ENCODE results near the gene DPP10.

The DPP10 gene

DNA sequence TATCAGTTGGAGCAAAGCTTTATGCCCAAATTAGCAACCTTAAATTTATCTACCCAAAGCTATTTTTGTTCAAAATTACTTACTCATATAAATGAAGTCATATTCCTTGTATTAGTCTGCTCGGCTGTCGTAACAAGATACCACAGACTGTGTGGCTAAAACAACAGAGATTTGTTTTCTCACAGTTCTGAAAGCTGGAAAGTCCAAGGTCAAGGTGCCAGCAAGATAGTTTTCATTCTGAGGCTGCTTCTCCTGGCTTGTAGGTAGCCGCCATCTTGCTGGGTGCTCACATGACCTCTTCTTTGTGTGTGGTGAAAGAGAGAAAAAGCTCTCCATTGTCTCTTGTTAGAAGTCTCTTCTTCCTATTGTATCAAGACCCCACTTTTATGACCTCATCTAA lies 15.7 kb upstream of the DPP10 start:
- H3K4me3 ChIP-seq (replicated peaks in 1 of 2; ENCODE audit: low read depth in 2 of 2, low read length in 2 of 2) = no peak overlapping the region
- TF ChIP-seq, protein P1, sequence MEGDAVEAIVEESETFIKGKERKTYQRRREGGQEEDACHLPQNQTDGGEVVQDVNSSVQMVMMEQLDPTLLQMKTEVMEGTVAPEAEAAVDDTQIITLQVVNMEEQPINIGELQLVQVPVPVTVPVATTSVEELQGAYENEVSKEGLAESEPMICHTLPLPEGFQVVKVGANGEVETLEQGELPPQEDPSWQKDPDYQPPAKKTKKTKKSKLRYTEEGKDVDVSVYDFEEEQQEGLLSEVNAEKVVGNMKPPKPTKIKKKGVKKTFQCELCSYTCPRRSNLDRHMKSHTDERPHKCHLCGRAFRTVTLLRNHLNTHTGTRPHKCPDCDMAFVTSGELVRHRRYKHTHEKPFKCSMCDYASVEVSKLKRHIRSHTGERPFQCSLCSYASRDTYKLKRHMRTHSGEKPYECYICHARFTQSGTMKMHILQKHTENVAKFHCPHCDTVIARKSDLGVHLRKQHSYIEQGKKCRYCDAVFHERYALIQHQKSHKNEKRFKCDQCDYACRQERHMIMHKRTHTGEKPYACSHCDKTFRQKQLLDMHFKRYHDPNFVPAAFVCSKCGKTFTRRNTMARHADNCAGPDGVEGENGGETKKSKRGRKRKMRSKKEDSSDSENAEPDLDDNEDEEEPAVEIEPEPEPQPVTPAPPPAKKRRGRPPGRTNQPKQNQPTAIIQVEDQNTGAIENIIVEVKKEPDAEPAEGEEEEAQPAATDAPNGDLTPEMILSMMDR (IDR thresholded peaks at IDR 0.05; ENCODE audit: low read depth, low read length) = no peak
- no peak for DNase-seq (ENCODE audit: low read depth in 2 of 2)

DNA sequence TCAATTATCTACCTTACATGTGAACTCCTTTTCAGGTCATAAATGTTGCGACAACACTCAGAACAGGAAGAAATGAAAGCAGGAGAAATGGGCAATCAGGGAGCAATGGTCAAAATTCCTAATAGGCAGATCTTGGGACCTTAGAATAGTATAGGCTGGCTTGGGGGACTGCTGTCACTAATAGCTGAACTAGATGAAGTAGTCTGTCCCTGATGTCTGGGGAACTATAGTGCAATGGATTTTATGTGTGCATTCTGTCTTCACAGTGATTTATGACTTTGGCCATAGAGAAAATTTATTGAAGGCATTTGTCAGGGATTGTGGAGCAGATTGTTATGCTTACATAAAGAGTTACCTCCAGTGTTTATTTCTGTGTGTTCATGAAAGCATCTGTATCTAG lies 6.1 kb upstream of the DPP10 start:
- DNase-seq (ENCODE audit: low read depth in 2 of 2) = no peak
- no peak overlapping the region for H3K4me3 ChIP-seq (replicated peaks in 1 of 2; ENCODE audit: low read depth in 2 of 2, low read length in 2 of 2)
- TF ChIP-seq, protein P1 (IDR thresholded peaks at IDR 0.05; ENCODE audit: low read depth, low read length) = no peak

GRCh38 chr2:114446571-114446970 lies 4.1 kb downstream of the DPP10 start:
- H3K4me3 ChIP-seq (replicated peaks in 1 of 2; ENCODE audit: low read depth in 2 of 2, low read length in 2 of 2) = no peak overlapping the region
- no peak for DNase-seq (ENCODE audit: low read depth in 2 of 2)
- TF ChIP-seq, protein P1 (IDR thresholded peaks at IDR 0.05; ENCODE audit: low read depth, low read length) = no peak

DNA sequence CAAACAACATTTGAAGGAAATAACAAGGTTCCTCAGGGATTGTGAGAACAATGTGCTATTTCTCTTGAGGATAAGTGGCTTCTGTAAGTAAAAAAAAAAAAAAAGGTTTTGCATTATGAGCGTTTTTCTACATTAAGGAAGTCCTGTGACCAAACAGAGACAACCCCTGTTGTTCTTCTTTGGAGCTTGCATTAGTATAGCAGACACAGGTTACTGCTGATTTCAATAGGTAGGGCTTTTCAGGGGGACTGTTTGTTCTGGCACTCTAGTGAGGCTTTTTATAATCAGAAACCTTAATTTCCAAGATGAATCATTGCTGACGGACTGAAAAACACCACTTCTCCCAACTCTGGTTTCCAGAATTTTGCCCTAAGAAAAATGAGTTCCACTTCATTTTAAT lies 8.2 kb downstream of the DPP10 start:
- DNase-seq (ENCODE audit: low read depth in 2 of 2) = no peak
- TF ChIP-seq, protein P1 (IDR thresholded peaks at IDR 0.05; ENCODE audit: low read depth, low read length) = no peak
- no peak overlapping the region for H3K4me3 ChIP-seq (replicated peaks in 1 of 2; ENCODE audit: low read depth in 2 of 2, low read length in 2 of 2)

GRCh38 chr2:114456566-114456965 lies 14.1 kb downstream of the DPP10 start:
- no peak for DNase-seq (ENCODE audit: low read depth in 2 of 2)
- H3K4me3 ChIP-seq (replicated peaks in 1 of 2; ENCODE audit: low read depth in 2 of 2, low read length in 2 of 2) = no peak overlapping the region
- TF ChIP-seq, protein P1 (IDR thresholded peaks at IDR 0.05; ENCODE audit: low read depth, low read length) = no peak

DNA sequence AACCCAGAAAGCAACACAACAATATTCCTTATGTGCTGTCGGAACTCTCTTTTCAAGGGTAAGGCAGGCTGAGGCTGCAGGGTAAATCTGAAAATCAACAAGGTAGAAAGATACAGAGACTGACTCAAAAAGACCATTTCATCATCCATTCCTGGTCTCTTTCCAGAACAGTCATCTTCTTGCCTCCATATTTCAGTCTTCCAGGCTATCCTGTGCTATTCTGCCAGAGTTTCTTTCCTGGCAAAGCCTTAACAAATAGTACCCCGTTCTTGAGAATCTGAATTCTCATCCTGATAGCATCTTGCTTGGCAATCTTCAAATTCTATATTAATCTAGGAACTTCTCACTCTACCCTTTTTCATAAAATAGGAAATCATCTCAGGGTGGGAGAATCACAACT lies 15.5 kb downstream of the DPP10 start:
- DNase-seq (ENCODE audit: low read depth in 2 of 2) = no peak
- TF ChIP-seq, protein P1 (IDR thresholded peaks at IDR 0.05; ENCODE audit: low read depth, low read length) = no peak
- no peak overlapping the region for H3K4me3 ChIP-seq (replicated peaks in 1 of 2; ENCODE audit: low read depth in 2 of 2, low read length in 2 of 2)

- DNase-seq (ENCODE audit: low read depth in 2 of 2) = no peak
- no peak overlapping the region for H3K4me3 ChIP-seq (replicated peaks in 1 of 2; ENCODE audit: low read depth in 2 of 2, low read length in 2 of 2)
- TF ChIP-seq, protein P1 (IDR thresholded peaks at IDR 0.05; ENCODE audit: low read depth, low read length) = no peak
Measured at GRCh38 chr2:114461116-114461515, 18.7 kb downstream of the DPP10 start.

All from cardiac fibroblast (primary cell).